Measurements from ENCODE around the gene ATF5.

The ATF5 gene

GRCh38 chr19:49891393-49891792 is 37.6 kb upstream of the ATF5 start:
- Histone ChIP-seq H3K36me3 (no peaks in the 10 kb centered on the region), H3K27me3 (ENCODE audit: insufficient read depth, low read depth, severe bottlenecking) (no peaks in the 10 kb centered on the region), H3K4me3 (ENCODE audit: low read depth, low read length) (no peak overlapping the region), H3K9me3 (ENCODE audit: severe bottlenecking) (no peaks in the 10 kb centered on the region), H3K27ac (no peak overlapping the region)
- DNase-seq, result no peak
- TF ChIP-seq, protein P1, sequence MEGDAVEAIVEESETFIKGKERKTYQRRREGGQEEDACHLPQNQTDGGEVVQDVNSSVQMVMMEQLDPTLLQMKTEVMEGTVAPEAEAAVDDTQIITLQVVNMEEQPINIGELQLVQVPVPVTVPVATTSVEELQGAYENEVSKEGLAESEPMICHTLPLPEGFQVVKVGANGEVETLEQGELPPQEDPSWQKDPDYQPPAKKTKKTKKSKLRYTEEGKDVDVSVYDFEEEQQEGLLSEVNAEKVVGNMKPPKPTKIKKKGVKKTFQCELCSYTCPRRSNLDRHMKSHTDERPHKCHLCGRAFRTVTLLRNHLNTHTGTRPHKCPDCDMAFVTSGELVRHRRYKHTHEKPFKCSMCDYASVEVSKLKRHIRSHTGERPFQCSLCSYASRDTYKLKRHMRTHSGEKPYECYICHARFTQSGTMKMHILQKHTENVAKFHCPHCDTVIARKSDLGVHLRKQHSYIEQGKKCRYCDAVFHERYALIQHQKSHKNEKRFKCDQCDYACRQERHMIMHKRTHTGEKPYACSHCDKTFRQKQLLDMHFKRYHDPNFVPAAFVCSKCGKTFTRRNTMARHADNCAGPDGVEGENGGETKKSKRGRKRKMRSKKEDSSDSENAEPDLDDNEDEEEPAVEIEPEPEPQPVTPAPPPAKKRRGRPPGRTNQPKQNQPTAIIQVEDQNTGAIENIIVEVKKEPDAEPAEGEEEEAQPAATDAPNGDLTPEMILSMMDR (IDR thresholded peaks at IDR 0.05; ENCODE audit: low read depth, low read length), result no peak

GRCh38 chr19:49892716-49893115 is 36.3 kb upstream of the ATF5 start:
- DNase-seq, result no peak
- Histone ChIP-seq H3K27me3 (ENCODE audit: insufficient read depth, low read depth, severe bottlenecking) (no peaks in the 10 kb centered on the region), H3K9me3 (ENCODE audit: severe bottlenecking) (no peaks in the 10 kb centered on the region), H3K36me3 (no peaks in the 10 kb centered on the region), H3K4me3 (ENCODE audit: low read depth, low read length) (no peak overlapping the region), H3K27ac (no peak overlapping the region)
- TF ChIP-seq, protein P1 (IDR thresholded peaks at IDR 0.05; ENCODE audit: low read depth, low read length), result no peak

GRCh38 chr19:49894011-49894664 is 34.9 kb upstream of the ATF5 start:
- TF ChIP-seq, protein P1 (IDR thresholded peaks at IDR 0.05; ENCODE audit: low read depth, low read length), result no peak
- Histone ChIP-seq H3K27ac (no peak overlapping the region), H3K4me3 (ENCODE audit: low read depth, low read length) (no peak overlapping the region), H3K27me3 (ENCODE audit: insufficient read depth, low read depth, severe bottlenecking) (no peaks in the 10 kb centered on the region), H3K9me3 (ENCODE audit: severe bottlenecking) (no peaks in the 10 kb centered on the region), H3K36me3 (no peaks in the 10 kb centered on the region)
- no peak for DNase-seq

- Histone ChIP-seq H3K4me3 (ENCODE audit: low read depth, low read length) (no peak overlapping the region), H3K9me3 (ENCODE audit: severe bottlenecking) (no peaks in the 10 kb centered on the region), H3K36me3 (no peaks in the 10 kb centered on the region), H3K27ac (no peak overlapping the region), H3K27me3 (ENCODE audit: insufficient read depth, low read depth, severe bottlenecking) (no peaks in the 10 kb centered on the region)
- TF ChIP-seq, protein P1 (IDR thresholded peaks at IDR 0.05; ENCODE audit: low read depth, low read length), result no peak
- DNase-seq, result no peak
Observed at GRCh38 chr19:49894879-49895565, 34.0 kb upstream of the ATF5 start.

DNA sequence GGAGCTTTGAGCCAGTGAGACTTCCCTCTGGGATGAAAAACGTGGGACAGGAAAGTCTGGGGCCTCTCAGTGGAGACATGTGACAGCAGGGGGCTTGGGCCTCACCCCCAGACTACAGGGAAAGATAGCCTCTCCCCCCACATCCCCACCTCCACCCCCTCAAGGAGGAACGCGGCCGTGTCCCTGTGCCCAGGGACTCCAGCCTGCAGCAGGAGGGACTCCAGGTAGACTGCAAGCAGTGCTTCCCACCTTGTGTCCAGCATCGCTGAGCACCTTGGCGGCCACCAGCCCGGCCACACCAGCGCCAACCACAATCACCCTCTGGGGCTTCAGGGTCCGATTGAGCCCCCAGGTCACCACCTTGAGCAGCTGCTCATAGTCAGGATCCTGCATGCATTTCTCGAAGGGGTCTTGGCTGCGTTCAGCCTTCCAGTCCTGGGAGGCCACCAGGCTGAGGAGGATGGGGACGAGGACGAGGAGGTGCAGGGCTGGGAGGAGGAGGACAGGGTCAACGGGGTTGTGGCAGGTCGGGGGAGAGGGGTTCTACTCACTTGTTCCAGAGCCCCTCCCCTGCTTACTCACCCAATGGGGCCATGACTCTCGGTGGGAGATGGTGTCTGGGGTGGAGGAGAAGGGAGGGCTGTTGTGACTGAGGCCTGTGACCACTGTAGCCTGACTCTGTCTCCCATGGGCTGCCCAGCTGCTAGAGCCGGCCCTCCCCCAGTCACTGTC is 33.3 kb upstream of the ATF5 start:
- DNase-seq, result no peak
- no peak overlapping the region for H3K4me3 ChIP-seq (ENCODE audit: low read depth, low read length)

More for the DNA sequence above, 33.3 kb upstream of the ATF5 start:
- Histone ChIP-seq H3K27ac (no peak overlapping the region), H3K9me3 (ENCODE audit: severe bottlenecking) (no peaks in the 10 kb centered on the region), H3K36me3 (no peaks in the 10 kb centered on the region), H3K27me3 (ENCODE audit: insufficient read depth, low read depth, severe bottlenecking) (no peaks in the 10 kb centered on the region)
- TF ChIP-seq, protein P1 (IDR thresholded peaks at IDR 0.05; ENCODE audit: low read depth, low read length), result no peak

Data from WERI-Rb-1 (cell line).